Smooth muscle cell (in vitro differentiated cells): ENCODE data around the gene ACTN4. TPM values are rescaled to one million over a fixed set of nuclear protein-coding genes. Genes with fewer than 3 reads are reported as not detected.
A peak's percentile ranks its signal among the peaks of the same experiment; 100 is the strongest.

ENCODE experiments used
- DNase-seq: peaks from one replicate; lab custom pipeline; 2025; ENCODE audit not compliant: unreplicated experiment; lab: John Stamatoyannopoulos, UW
- H2AFZ ChIP-seq: fragments of 200-600 bp; sonication (generic); 2 replicates; pipeline ENCODE4 v1.6.0; 2016; ENCODE audit warnings: antibody characterized with exemption, low read depth, mild to moderate bottlenecking
- H3F3A ChIP-seq: fragments of 200-600 bp; sonication (generic); 2 replicates; pipeline ENCODE4 v1.6.0; 2017; ENCODE audit warnings: antibody characterized with exemption, low read depth
- H3K27ac ChIP-seq: fragments of 200-600 bp; sonication (generic); 2 replicates; pipeline ENCODE4 v1.5.1; 2016; ENCODE audit warnings: low read depth, mild to moderate bottlenecking
- H3K27me3 ChIP-seq: fragments of 200-600 bp; sonication (generic); 2 replicates; pipeline ENCODE4 v1.6.1; 2016; ENCODE audit warnings: low read depth, mild to moderate bottlenecking
- H3K36me3 ChIP-seq: fragments of 200-600 bp; sonication (generic); 2 replicates; pipeline ENCODE4 v1.5.1; 2016; ENCODE audit warnings: low read depth
- H3K4me1 ChIP-seq: fragments of 200-600 bp; sonication (generic); 2 replicates; pipeline ENCODE4 v1.5.1; 2016; ENCODE audit warnings: low read depth
- H3K4me2 ChIP-seq: fragments of 200-600 bp; sonication (generic); 2 replicates; pipeline ENCODE4 v1.6.0; 2016; ENCODE audit warnings: mild to moderate bottlenecking
- H3K4me3 ChIP-seq: fragments of 200-600 bp; sonication (generic); 2 replicates; pipeline ENCODE4 v1.5.1; 2016; ENCODE audit warnings: mild to moderate bottlenecking
- H3K79me2 ChIP-seq: fragments of 200-600 bp; sonication (generic); 2 replicates; pipeline ENCODE4 v1.6.0; 2016; ENCODE audit warnings: low read depth, mild to moderate bottlenecking
- H3K9ac ChIP-seq: fragments of 200-600 bp; sonication (generic); 2 replicates; pipeline ENCODE4 v1.6.0; 2016; ENCODE audit warnings: low read depth
- H3K9me3 ChIP-seq: fragments of 200-600 bp; sonication (generic); replicated peaks from 2 replicates; pipeline ENCODE4 v1.5.1; 2016; ENCODE audit warnings: low read depth
- H4K20me1 ChIP-seq: fragments of 200-600 bp; sonication (generic); 2 replicates; pipeline ENCODE4 v1.6.0; 2016; ENCODE audit warnings: low read depth
- WGBS: methylation state at CpG from one replicate; pipeline ENCODE4 v1.1.7; 2016; ENCODE audit warnings: low lambda C conversion rate; 5-methylcytosine and 5-hydroxymethylcytosine counted together
- polyA plus RNA-seq: library from polyadenylated mRNA; unstranded; fragments of >200 nt; fragmentation: Nextera tagmentation; extraction: Ambion mirVana; gene quantifications from 2 replicates; pipeline ENCODE4 v1.2.1, GENCODE V29; 2016
- total RNA-seq: library from RNA; depleted of rRNA; stranded (reverse); fragments of >200 nt; gene quantifications from 2 replicates; pipeline ENCODE4 v1.2.3, GENCODE V29; 2014
- TF ChIP-seq, protein P1 (sequence below): fragments of 200-600 bp; sonication (generic); IDR thresholded peaks from 2 replicates; pipeline ENCODE4 v1.5.1; 2017; ENCODE audit warnings: borderline replicate concordance, mild to moderate bottlenecking, antibody characterized with exemption; ENCODE audit not compliant: insufficient read depth, poor library complexity, severe bottlenecking

Gene ACTN4
- total and polyA plus RNA-seq, 2 experiments from 2014 or later, result 53.8 to 311 TPM

DNA sequence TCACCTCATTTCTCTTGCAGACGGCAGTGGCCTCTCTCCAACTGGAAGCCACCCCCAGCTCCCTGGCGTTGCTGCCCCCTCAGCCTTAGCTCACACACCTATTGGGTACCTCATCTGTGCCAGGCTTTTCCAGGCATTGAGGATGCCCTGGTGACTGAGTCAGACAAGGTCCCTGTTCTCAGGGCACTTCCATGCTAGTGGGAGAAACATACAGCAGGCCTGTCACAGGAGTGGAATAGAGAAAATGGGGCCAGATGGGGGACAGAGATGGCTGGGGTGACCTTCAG lies 62.9 kb downstream of the ACTN4 start:
- no peak overlapping the region for H3K9ac ChIP-seq

GRCh38 chr19:38710928-38711725 lies 63.7 kb downstream of the ACTN4 start:
- H3K4me1 ChIP-seq, result no peaks in the 10 kb centered on the region
- no peak overlapping the region for H3K4me2 ChIP-seq

More for the DNA sequence above, 62.9 kb downstream of the ACTN4 start:
- Histone ChIP-seq H2AFZ (no peak overlapping the region), H3K27me3 (no peaks in the 10 kb centered on the region), H3K4me3 (no peak overlapping the region), H3K27ac (no peak overlapping the region), H3K4me2 (no peak overlapping the region), H4K20me1 (peaks cover 40% of the 10 kb centered on the region), H3K79me2 (peaks cover 13% of the 10 kb centered on the region), H3K4me1 (no peaks in the 10 kb centered on the region), H3K9me3 (no peaks in the 10 kb centered on the region), H3K36me3 (peaks cover 7% of the 10 kb centered on the region), H3F3A (peaks cover 6% of the 10 kb centered on the region)
- DNase-seq, result no peak
- 81% methylated on average over 2 of the region's 2 CpGs for WGBS
- TF ChIP-seq, protein P1, sequence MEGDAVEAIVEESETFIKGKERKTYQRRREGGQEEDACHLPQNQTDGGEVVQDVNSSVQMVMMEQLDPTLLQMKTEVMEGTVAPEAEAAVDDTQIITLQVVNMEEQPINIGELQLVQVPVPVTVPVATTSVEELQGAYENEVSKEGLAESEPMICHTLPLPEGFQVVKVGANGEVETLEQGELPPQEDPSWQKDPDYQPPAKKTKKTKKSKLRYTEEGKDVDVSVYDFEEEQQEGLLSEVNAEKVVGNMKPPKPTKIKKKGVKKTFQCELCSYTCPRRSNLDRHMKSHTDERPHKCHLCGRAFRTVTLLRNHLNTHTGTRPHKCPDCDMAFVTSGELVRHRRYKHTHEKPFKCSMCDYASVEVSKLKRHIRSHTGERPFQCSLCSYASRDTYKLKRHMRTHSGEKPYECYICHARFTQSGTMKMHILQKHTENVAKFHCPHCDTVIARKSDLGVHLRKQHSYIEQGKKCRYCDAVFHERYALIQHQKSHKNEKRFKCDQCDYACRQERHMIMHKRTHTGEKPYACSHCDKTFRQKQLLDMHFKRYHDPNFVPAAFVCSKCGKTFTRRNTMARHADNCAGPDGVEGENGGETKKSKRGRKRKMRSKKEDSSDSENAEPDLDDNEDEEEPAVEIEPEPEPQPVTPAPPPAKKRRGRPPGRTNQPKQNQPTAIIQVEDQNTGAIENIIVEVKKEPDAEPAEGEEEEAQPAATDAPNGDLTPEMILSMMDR, result no peak

DNA sequence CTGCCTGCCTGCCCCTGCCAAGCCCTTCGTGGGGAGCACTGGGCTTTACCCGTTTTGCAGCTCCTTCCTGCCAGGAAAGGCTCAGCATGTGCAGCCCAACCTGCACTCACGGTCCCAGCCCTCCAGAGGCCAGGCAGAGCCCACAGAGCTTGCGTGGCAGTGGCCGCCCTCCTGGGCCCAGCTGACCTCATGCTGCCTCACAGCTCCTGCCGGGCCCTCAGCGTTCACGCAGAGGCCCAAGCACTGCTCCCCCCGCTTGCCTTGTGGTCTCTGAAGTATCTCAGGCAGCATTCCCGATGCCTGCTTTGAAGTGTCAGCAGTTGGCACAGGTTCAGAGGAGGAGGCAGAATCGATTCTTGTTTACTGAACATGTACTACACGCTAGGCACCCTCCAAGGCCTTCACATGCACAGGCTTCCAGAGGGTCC lies 64.3 kb downstream of the ACTN4 start:
- Histone ChIP-seq H4K20me1 (peaks cover 29% of the 10 kb centered on the region), H3K27me3 (no peaks in the 10 kb centered on the region), H3K4me3 (no peak overlapping the region), H3F3A (peaks cover 12% of the 10 kb centered on the region), H3K4me2 (no peak overlapping the region), H3K9me3 (no peaks in the 10 kb centered on the region), H3K79me2 (peaks cover 5% of the 10 kb centered on the region), H3K4me1 (no peaks in the 10 kb centered on the region), H2AFZ (no peak overlapping the region), H3K27ac (peak overlapping the region; percentile 33), H3K36me3 (peaks cover 7% of the 10 kb centered on the region), H3K9ac (no peak overlapping the region)
- TF ChIP-seq, protein P1, result no peak
- WGBS, result 71% methylated on average over 12 of the region's 12 CpGs
- no peak for DNase-seq

More at GRCh38 chr19:38710928-38711725, 63.7 kb downstream of the ACTN4 start:
- Histone ChIP-seq H3K27ac (peak overlapping the region; percentile 31), H3K4me3 (no peak overlapping the region), H3K79me2 (peaks cover 8% of the 10 kb centered on the region), H3K9ac (no peak overlapping the region), H3K36me3 (peaks cover 7% of the 10 kb centered on the region), H4K20me1 (peaks cover 33% of the 10 kb centered on the region), H3K27me3 (no peaks in the 10 kb centered on the region), H2AFZ (no peak overlapping the region), H3F3A (peaks cover 8% of the 10 kb centered on the region), H3K9me3 (no peaks in the 10 kb centered on the region)
- no peak for DNase-seq
- 77% methylated on average over 25 of the region's 25 CpGs for WGBS
- TF ChIP-seq, protein P1, result no peak
